GM12878 (cell line): Measurements from ENCODE around the gene PITRM1. TPM values are rescaled to one million over a fixed set of nuclear protein-coding genes. Genes with fewer than 3 reads are reported as not detected.

Experiments
- ATAC-seq: fragments of 200-7000 bp; cut with Tn5 transposase; 3 replicates; pipeline ENCODE4 v1.9.1; 2020; ENCODE audit warnings: mild to moderate bottlenecking, moderate library complexity
- BruUV-seq: library from RNA; stranded (reverse); fragments of 400-500 nt; replicated peaks from 2 replicates; lab custom pipeline; 2021; lab: Mats Ljungman, UMichigan
- CTCF ChIA-PET: fragments of 300-600 bp; sonication (Branson Sonifier 250); formaldehyde crosslinking; extraction: SDS; loops from one replicate; lab custom pipeline; 2021; ENCODE audit warnings: inconsistent platforms; lab: Yijun Ruan, JAX
- POLR2A ChIA-PET: fragments of 350-600 bp; formaldehyde crosslinking; extraction: SDS; loops from one replicate; lab custom pipeline; 2021; ENCODE audit warnings: inconsistent platforms; lab: Charles Lee
- RAD21 ChIA-PET: fragments of 300-600 bp; sonication (Branson Sonifier 250); formaldehyde crosslinking; loops from one replicate; lab custom pipeline; 2023; ENCODE audit warnings: antibody characterized with exemption; ENCODE audit not compliant: unreplicated experiment; lab: Charles Lee
- SMC1A ChIA-PET: fragments of 300-600 bp; sonication (Branson Sonifier 250); formaldehyde crosslinking; loops from one replicate; lab custom pipeline; 2023; ENCODE audit not compliant: unreplicated experiment, uncharacterized antibody; lab: Charles Lee
- DNase-seq: peaks from one replicate; pipeline ENCODE4 v3.0.0-alpha.2; 2011; ENCODE audit warnings: low read depth, low spot score
- FAIRE-seq: peaks from 3 replicates; lab custom pipeline; 2011; peaks lifted over from hg19 to GRCh38; lab: Jason Lieb, UNC
- H2AFZ ChIP-seq: 2 replicates; pipeline ENCODE4 v1.6.0; 2011; ENCODE audit warnings: low read depth, low read length, control low read depth; ENCODE audit not compliant: control insufficient read depth
- H3K27ac ChIP-seq: 2 replicates; pipeline ENCODE4 v1.5.1; 2011; ENCODE audit warnings: control low read depth; ENCODE audit not compliant: control insufficient read depth, insufficient read depth
- H3K27me3 ChIP-seq, 2 experiments: replicated peaks in 1 of 2; 2 replicates each; pipeline versions ENCODE4 v1.6.0 to v1.6.1; 2011; ENCODE audit warnings: low read length in 1 of 2; ENCODE audit not compliant: control insufficient read depth in 2 of 2, insufficient read depth in 2 of 2
- H3K36me3 ChIP-seq, 2 experiments: 2 replicates each; pipeline ENCODE4 v1.5.1; 2011; ENCODE audit warnings: low read length in 1 of 2; ENCODE audit not compliant: control insufficient read depth in 2 of 2, insufficient read depth in 2 of 2
- H3K4me1 ChIP-seq: 2 replicates; pipeline ENCODE4 v1.6.1; 2011; ENCODE audit warnings: mild to moderate bottlenecking, low read length, moderate library complexity, mixed read lengths; ENCODE audit not compliant: control insufficient read depth, insufficient read depth
- H3K4me2 ChIP-seq: 2 replicates; pipeline ENCODE4 v1.6.0; 2011; ENCODE audit warnings: control low read depth; ENCODE audit not compliant: control insufficient read depth, insufficient read depth
- H3K4me3 ChIP-seq: fragments of 200-600 bp; sonication (generic); 2 replicates; pipeline ENCODE4 v1.5.1; 2016
- H3K79me2 ChIP-seq: 2 replicates; pipeline ENCODE4 v1.6.0; 2011; ENCODE audit warnings: low read length; ENCODE audit not compliant: control insufficient read depth, insufficient read depth
- H3K9ac ChIP-seq: 2 replicates; pipeline ENCODE4 v1.8.0; 2011; ENCODE audit warnings: low read length, control low read depth, mixed read lengths; ENCODE audit not compliant: control insufficient read depth, insufficient read depth
- H3K9me3 ChIP-seq: replicated peaks from 3 replicates; pipeline ENCODE4 v1.5.1; 2011; ENCODE audit warnings: mild to moderate bottlenecking, low read length; ENCODE audit not compliant: control insufficient read depth, insufficient read depth
- H4K20me1 ChIP-seq: 2 replicates; pipeline ENCODE4 v1.6.0; 2011; ENCODE audit not compliant: control insufficient read depth, insufficient read depth
- BACH1 ChIP-seq: fragments of 450-650 bp; IDR thresholded peaks from 2 replicates; pipeline ENCODE4 v1.6.1; 2017; ENCODE audit warnings: mild to moderate bottlenecking, borderline replicate concordance
- BHLHE40 ChIP-seq, 2 experiments: fragments of 450-650 bp in 1 of 2; IDR thresholded peaks; 2 replicates each; pipeline ENCODE4 v1.6.1; 2011 to 2017; ENCODE audit warnings: low read depth in 2 of 2, borderline replicate concordance in 1 of 2, improper control_type of control experiment in 1 of 2, low read length in 1 of 2, mild to moderate bottlenecking in 1 of 2
- CHD2 ChIP-seq: IDR thresholded peaks from 2 replicates; pipeline ENCODE4 v1.6.1; 2011; ENCODE audit warnings: low read depth, low read length, improper control_type of control experiment, borderline replicate concordance
- CREB1 ChIP-seq: IDR thresholded peaks from 2 replicates; pipeline ENCODE4 v1.6.1; 2012; ENCODE audit warnings: low read depth, mild to moderate bottlenecking, inconsistent platforms
- EGR1 ChIP-seq, 2 experiments: IDR thresholded peaks; 1 replicate in 1 of 2; 2 replicates in 1 of 2; pipeline ENCODE4 v1.6.1; 2011 to 2012; ENCODE audit warnings: low read depth in 2 of 2, low read length in 2 of 2, borderline replicate concordance in 1 of 2, mild to moderate bottlenecking in 1 of 2, moderate library complexity in 1 of 2
- KDM1A ChIP-seq: fragments of 200-600 bp; sonication (generic); IDR thresholded peaks from 2 replicates; pipeline ENCODE4 v1.6.1; 2016; ENCODE audit warnings: borderline replicate concordance
- MEF2A ChIP-seq: IDR thresholded peaks from 2 replicates; pipeline ENCODE4 v1.6.1; 2011; ENCODE audit warnings: low read depth, mild to moderate bottlenecking, low read length, moderate library complexity; ENCODE audit not compliant: insufficient read depth
- RAD51 ChIP-seq: fragments of 450-650 bp; IDR thresholded peaks from 2 replicates; pipeline ENCODE4 v1.6.1; 2016; ENCODE audit warnings: moderate library complexity, mild to moderate bottlenecking, inconsistent platforms
- RUNX3 ChIP-seq: IDR thresholded peaks from 2 replicates; pipeline ENCODE4 v1.6.1; 2012; ENCODE audit warnings: low read length, inconsistent platforms
- WGBS: methylation state at CpG from one replicate; pipeline ENCODE4 v1.1.6; 2016; ENCODE audit warnings: low lambda C conversion rate; ENCODE audit not compliant: insufficient replicate concordance, insufficient coverage; ENCODE audit errors: missing lambda C conversion rate; 5-methylcytosine and 5-hydroxymethylcytosine counted together
- in situ Hi-C: fragments of 300-500 bp; cut with MboI; formaldehyde crosslinking; loops from 9 replicates; pipeline ENCODE4 v1.14.3; 2018; ENCODE audit warnings: mixed read lengths
- intact Hi-C: fragments of 100-400 bp; cut with micrococcal nuclease; formaldehyde crosslinking; loops from one replicate; pipeline ENCODE4 v1.14.2; 2022; ENCODE audit not compliant: unreplicated experiment
- polyA plus RNA-seq, 11 experiments: library from polyadenylated mRNA; depleted of rRNA in 4 of 11; unstranded in 6 of 11; stranded (reverse) in 5 of 11; fragments of >200 nt; fragmentation: Nextera tagmentation in 4 of 11; fragmentation: Illumina TruSeq in 1 of 11; extraction: Ambion mirVana in 4 of 11; extraction: Trizol in 1 of 11; gene quantifications; 1 replicate in 1 of 11; 2 replicates in 10 of 11; pipeline versions ENCODE4 v1.2.1 to v1.2.3, GENCODE V29; 2011 to 2016; ENCODE audit warnings: inconsistent platforms in 2 of 11, missing spikeins in 2 of 11, low read depth in 1 of 11
- total RNA-seq, 4 experiments: library from RNA; depleted of rRNA in 3 of 4; stranded (reverse); fragments of >200 nt in 3 of 4; fragmentation: Illumina TruSeq in 1 of 4; extraction: Trizol in 1 of 4; gene quantifications; 2 replicates each; pipeline versions ENCODE4 v1.2.1 to v1.2.3, GENCODE V29; 2013 to 2021
- TF ChIP-seq, protein P1 (sequence below): fragments of 450-650 bp; IDR thresholded peaks from 2 replicates; pipeline ENCODE4 v1.6.1; 2017; ENCODE audit warnings: mild to moderate bottlenecking, moderate library complexity
- TF ChIP-seq, protein P2 (sequence below): fragments of 450-650 bp; IDR thresholded peaks from 2 replicates; pipeline ENCODE4 v1.6.1; 2016; ENCODE audit warnings: mild to moderate bottlenecking
- TF ChIP-seq, protein P3 (sequence below): fragments of 450-650 bp; conservative IDR thresholded peaks from 2 replicates; pipeline ENCODE4 v1.6.1; 2017; ENCODE audit warnings: mild to moderate bottlenecking, moderate library complexity

The PITRM1 gene
- total and polyA plus RNA-seq, 10 of the 15 experiments (the other 5 are each of a cell fraction or from before 2014, with no cell fraction given) = 15.5 to 53.0 (median 45.0) TPM

DNA sequence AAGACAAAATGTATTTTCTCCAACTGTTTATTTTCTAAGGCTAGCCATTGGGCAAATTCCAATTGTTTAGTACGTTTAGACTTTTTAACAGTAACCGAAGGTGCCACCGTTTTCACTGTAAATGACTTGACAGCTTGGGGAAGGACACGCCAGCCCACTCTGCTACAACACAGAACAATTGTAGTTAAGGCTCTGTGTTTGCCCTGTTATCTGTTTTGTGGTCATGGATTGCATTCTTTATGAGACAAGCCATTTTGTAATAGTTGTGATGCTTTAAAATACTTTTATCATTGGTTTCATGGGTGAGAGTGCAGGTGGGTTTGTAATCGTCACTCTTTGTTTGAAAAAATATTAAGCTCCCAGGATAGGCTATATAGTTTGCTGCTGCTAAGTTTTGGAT is 6.6 kb upstream of the PITRM1 start (continued):
- TF ChIP-seq, protein P1, sequence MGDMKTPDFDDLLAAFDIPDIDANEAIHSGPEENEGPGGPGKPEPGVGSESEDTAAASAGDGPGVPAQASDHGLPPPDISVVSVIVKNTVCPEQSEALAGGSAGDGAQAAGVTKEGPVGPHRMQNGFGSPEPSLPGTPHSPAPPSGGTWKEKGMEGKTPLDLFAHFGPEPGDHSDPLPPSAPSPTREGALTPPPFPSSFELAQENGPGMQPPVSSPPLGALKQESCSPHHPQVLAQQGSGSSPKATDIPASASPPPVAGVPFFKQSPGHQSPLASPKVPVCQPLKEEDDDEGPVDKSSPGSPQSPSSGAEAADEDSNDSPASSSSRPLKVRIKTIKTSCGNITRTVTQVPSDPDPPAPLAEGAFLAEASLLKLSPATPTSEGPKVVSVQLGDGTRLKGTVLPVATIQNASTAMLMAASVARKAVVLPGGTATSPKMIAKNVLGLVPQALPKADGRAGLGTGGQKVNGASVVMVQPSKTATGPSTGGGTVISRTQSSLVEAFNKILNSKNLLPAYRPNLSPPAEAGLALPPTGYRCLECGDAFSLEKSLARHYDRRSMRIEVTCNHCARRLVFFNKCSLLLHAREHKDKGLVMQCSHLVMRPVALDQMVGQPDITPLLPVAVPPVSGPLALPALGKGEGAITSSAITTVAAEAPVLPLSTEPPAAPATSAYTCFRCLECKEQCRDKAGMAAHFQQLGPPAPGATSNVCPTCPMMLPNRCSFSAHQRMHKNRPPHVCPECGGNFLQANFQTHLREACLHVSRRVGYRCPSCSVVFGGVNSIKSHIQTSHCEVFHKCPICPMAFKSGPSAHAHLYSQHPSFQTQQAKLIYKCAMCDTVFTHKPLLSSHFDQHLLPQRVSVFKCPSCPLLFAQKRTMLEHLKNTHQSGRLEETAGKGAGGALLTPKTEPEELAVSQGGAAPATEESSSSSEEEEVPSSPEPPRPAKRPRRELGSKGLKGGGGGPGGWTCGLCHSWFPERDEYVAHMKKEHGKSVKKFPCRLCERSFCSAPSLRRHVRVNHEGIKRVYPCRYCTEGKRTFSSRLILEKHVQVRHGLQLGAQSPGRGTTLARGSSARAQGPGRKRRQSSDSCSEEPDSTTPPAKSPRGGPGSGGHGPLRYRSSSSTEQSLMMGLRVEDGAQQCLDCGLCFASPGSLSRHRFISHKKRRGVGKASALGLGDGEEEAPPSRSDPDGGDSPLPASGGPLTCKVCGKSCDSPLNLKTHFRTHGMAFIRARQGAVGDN = no peak
- TF ChIP-seq, protein P2, sequence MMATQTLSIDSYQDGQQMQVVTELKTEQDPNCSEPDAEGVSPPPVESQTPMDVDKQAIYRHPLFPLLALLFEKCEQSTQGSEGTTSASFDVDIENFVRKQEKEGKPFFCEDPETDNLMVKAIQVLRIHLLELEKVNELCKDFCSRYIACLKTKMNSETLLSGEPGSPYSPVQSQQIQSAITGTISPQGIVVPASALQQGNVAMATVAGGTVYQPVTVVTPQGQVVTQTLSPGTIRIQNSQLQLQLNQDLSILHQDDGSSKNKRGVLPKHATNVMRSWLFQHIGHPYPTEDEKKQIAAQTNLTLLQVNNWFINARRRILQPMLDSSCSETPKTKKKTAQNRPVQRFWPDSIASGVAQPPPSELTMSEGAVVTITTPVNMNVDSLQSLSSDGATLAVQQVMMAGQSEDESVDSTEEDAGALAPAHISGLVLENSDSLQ = no peak

DNA sequence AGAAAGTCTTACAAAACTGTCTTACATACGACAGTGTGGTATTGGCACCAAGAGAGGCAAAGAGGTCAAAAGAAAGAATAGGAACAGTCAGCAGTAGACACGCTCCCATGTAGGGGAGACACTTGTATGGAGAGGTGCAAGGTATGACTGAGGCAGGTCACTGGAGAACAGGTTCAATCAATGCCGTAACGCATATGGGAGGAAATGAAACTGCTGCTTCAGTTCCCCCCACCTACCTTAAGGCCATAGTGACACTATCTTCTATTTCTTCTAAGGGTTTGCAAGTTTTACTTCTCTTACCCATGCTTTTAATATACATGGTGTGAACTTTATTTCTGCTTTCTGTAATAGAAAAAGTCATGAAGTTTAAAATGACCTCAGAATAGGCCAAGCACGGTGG is 5.5 kb upstream of the PITRM1 start:
- ChIA-PET RAD21 (no interaction called here), CTCF (no interaction called here), POLR2A (no interaction called here), SMC1A (no interaction called here)
- Histone ChIP-seq H3K4me1 (peaks cover 6% of the 10 kb centered on the region; the same call in 1 of the 2 replicates), H4K20me1 (no peaks in the 10 kb centered on the region), H3K4me3 (no peak overlapping the region), H3K79me2 (no peaks in the 10 kb centered on the region), H2AFZ (no peak overlapping the region; the same call in 1 of the 2 replicates), H3K27me3 (peaks cover 0 to 3% of the 10 kb centered on the region in 2 experiments; a peak in 3 of 4 replicates), H3K36me3 (no peaks in the 10 kb centered on the region), H3K9ac (no peak overlapping the region), H3K27ac (no peak overlapping the region), H3K9me3 (no peaks in the 10 kb centered on the region), H3K4me2 (0 out of 2 replicates have a peak overlapping the region, but pooled peaks have one; percentile 32)
- ATAC-seq (peak; percentile 66), FAIRE-seq (peak; percentile 75), DNase-seq (no peak)
- in situ Hi-C loops (no loop called here), intact Hi-C loops (no loop called here)
- no TSS peak for BruUV-seq
- 19% methylated on average over 5 of the region's 5 CpGs for WGBS
- peak in 1 of 2 experiments; percentile 20; a peak in 1 of 4 replicates for TF ChIP-seq BHLHE40 (IDR thresholded peaks at IDR 0.05; ENCODE audit: borderline replicate concordance in 1 of 2, low read depth in 2 of 2, low read length in 1 of 2)
- TF ChIP-seq RUNX3 = no peak
- TF ChIP-seq CHD2 = no peak
- TF ChIP-seq KDM1A = no peak
- TF ChIP-seq RAD51 = no peak
- 0 out of 2 replicates have a peak, but pooled peaks have one; percentile 14 for TF ChIP-seq MEF2A
- TF ChIP-seq EGR1 (IDR thresholded peaks at IDR 0.05; ENCODE audit: borderline replicate concordance in 1 of 2, low read depth in 2 of 2, low read length in 2 of 2) = no peak
- TF ChIP-seq CREB1 = no peak
- no peak for TF ChIP-seq BACH1
- TF ChIP-seq, protein P3, sequence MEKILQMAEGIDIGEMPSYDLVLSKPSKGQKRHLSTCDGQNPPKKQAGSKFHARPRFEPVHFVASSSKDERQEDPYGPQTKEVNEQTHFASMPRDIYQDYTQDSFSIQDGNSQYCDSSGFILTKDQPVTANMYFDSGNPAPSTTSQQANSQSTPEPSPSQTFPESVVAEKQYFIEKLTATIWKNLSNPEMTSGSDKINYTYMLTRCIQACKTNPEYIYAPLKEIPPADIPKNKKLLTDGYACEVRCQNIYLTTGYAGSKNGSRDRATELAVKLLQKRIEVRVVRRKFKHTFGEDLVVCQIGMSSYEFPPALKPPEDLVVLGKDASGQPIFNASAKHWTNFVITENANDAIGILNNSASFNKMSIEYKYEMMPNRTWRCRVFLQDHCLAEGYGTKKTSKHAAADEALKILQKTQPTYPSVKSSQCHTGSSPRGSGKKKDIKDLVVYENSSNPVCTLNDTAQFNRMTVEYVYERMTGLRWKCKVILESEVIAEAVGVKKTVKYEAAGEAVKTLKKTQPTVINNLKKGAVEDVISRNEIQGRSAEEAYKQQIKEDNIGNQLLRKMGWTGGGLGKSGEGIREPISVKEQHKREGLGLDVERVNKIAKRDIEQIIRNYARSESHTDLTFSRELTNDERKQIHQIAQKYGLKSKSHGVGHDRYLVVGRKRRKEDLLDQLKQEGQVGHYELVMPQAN = no peak
